ENCODE data around the gene CHAT. TPM values are rescaled to one million over a fixed set of nuclear protein-coding genes. Genes with fewer than 3 reads are reported as not detected.

Gene CHAT
- polyA plus RNA-seq, 1 donor (not counting 4 experiments of a cell fraction or from before 2014, with no cell fraction given), result not detected

DNA sequence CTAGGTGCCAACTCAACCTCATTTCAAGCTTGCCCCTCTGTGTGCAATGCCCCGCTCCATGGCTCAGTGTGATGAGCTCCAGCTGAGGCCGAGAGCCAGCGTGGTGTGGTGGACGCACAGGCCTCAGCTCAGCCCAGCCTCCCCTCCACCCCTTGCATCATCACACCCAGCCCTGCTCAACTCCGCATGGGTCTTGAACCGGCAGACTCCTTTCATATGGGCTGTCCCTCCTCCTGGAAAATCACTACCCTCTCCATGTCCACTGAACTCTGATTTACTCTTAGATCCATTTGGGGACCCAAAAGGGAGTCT is 20.3 kb upstream of the CHAT start:
- no peaks in the 10 kb centered on the region for H3K9me1 ChIP-seq (ENCODE audit: control insufficient read depth, extremely low read depth, insufficient read depth, low read length)
- no peaks in the 10 kb centered on the region for H3K27me3 ChIP-seq (ENCODE audit: control insufficient read depth, extremely low read depth, insufficient read depth, low read length)
- TF ChIP-seq, protein P1, sequence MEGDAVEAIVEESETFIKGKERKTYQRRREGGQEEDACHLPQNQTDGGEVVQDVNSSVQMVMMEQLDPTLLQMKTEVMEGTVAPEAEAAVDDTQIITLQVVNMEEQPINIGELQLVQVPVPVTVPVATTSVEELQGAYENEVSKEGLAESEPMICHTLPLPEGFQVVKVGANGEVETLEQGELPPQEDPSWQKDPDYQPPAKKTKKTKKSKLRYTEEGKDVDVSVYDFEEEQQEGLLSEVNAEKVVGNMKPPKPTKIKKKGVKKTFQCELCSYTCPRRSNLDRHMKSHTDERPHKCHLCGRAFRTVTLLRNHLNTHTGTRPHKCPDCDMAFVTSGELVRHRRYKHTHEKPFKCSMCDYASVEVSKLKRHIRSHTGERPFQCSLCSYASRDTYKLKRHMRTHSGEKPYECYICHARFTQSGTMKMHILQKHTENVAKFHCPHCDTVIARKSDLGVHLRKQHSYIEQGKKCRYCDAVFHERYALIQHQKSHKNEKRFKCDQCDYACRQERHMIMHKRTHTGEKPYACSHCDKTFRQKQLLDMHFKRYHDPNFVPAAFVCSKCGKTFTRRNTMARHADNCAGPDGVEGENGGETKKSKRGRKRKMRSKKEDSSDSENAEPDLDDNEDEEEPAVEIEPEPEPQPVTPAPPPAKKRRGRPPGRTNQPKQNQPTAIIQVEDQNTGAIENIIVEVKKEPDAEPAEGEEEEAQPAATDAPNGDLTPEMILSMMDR (optimal IDR thresholded peaks at IDR 0.05 in 1 of 3, IDR thresholded peaks at IDR 0.05 in 1 of 3, conservative IDR thresholded peaks at IDR 0.05 in 1 of 3; ENCODE audit: extremely low read depth in 1 of 3, insufficient read depth in 2 of 3, low read length in 3 of 3), result peak in 1 of 3 experiments; percentile 2
- TF ChIP-seq EZH2 (IDR thresholded peaks at IDR 0.05; ENCODE audit: low read length), result no peak
- H4K20me1 ChIP-seq (ENCODE audit: control insufficient read depth, extremely low read depth, insufficient read depth, low read length), result no peaks in the 10 kb centered on the region
- FAIRE-seq (no peak), DNase-seq (ENCODE audit: low read depth, low spot score) (no peak)
- H3K79me2 ChIP-seq (ENCODE audit: control insufficient read depth, insufficient read depth, low read length), result no peaks in the 10 kb centered on the region
- peaks cover 3% of the 10 kb centered on the region for H3K9me3 ChIP-seq (ENCODE audit: control insufficient read depth, low read depth, low read length)
- no peak overlapping the region for H2AFZ ChIP-seq (ENCODE audit: control insufficient read depth, low read length)
- H3K4me2 ChIP-seq (ENCODE audit: control insufficient read depth, extremely low read depth, insufficient read depth, low read depth, low read length), result no peak overlapping the region
- H3K27ac ChIP-seq (ENCODE audit: control insufficient read depth, insufficient read depth, low read length), result no peak overlapping the region
- peaks cover 7% of the 10 kb centered on the region for H3K4me1 ChIP-seq (ENCODE audit: control insufficient read depth, extremely low read depth, insufficient read depth, low read length)
- no peak overlapping the region for H3K4me3 ChIP-seq (ENCODE audit: control insufficient read depth in 2 of 3, extremely low read depth in 1 of 3, insufficient read depth in 2 of 3, low read depth in 1 of 3, low read length in 3 of 3)
- H3K36me3 ChIP-seq (ENCODE audit: control insufficient read depth in 2 of 2, extremely low read depth in 1 of 2, insufficient read depth in 2 of 2, low read length in 2 of 2), result no peaks in the 10 kb centered on the region
- no peak overlapping the region for H3K9ac ChIP-seq (ENCODE audit: control insufficient read depth, extremely low read depth, insufficient read depth, low read length)
- dilution Hi-C loops (cut with MboI; ENCODE audit: extremely low pct_ligation_motif_present, low sequenced_read_pairs), result no loop called here

DNA sequence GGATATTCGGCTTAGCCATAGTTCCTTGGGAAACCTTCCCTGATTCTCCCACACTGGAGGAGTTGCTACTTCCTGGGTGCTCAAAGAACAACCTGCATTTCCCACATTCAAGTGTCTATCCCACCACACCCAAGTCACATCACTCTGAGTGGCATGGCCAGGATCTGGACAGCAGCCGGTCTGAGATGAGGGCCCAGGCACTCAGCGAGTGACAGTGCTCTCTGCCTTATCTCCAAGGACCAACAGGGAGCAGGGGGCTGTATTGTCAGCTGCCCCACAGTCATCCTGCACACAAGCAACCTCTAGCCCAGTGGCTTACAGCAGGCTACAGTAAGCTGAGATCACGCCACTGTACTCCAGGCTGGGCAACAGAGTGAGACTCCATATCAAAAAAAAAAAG is 19.8 kb upstream of the CHAT start:
- dilution Hi-C loops (cut with MboI; ENCODE audit: extremely low pct_ligation_motif_present, low sequenced_read_pairs), result no loop called here
- Histone ChIP-seq H3K9me3 (ENCODE audit: control insufficient read depth, low read depth, low read length) (peaks cover 3% of the 10 kb centered on the region), H3K4me3 (ENCODE audit: control insufficient read depth in 2 of 3, extremely low read depth in 1 of 3, insufficient read depth in 2 of 3, low read depth in 1 of 3, low read length in 3 of 3) (no peak overlapping the region), H3K27ac (ENCODE audit: control insufficient read depth, insufficient read depth, low read length) (no peak overlapping the region), H2AFZ (ENCODE audit: control insufficient read depth, low read length) (no peak overlapping the region), H3K36me3 (ENCODE audit: control insufficient read depth in 2 of 2, extremely low read depth in 1 of 2, insufficient read depth in 2 of 2, low read length in 2 of 2) (no peaks in the 10 kb centered on the region), H3K9me1 (ENCODE audit: control insufficient read depth, extremely low read depth, insufficient read depth, low read length) (no peaks in the 10 kb centered on the region), H3K4me1 (ENCODE audit: control insufficient read depth, extremely low read depth, insufficient read depth, low read length) (peaks cover 7% of the 10 kb centered on the region), H4K20me1 (ENCODE audit: control insufficient read depth, extremely low read depth, insufficient read depth, low read length) (no peaks in the 10 kb centered on the region), H3K27me3 (ENCODE audit: control insufficient read depth, extremely low read depth, insufficient read depth, low read length) (no peaks in the 10 kb centered on the region), H3K9ac (ENCODE audit: control insufficient read depth, extremely low read depth, insufficient read depth, low read length) (no peak overlapping the region), H3K4me2 (ENCODE audit: control insufficient read depth, extremely low read depth, insufficient read depth, low read depth, low read length) (no peak overlapping the region), H3K79me2 (ENCODE audit: control insufficient read depth, insufficient read depth, low read length) (no peaks in the 10 kb centered on the region)
- DNase-seq (ENCODE audit: low read depth, low spot score), result no peak
- TF ChIP-seq, protein P1 (optimal IDR thresholded peaks at IDR 0.05 in 1 of 3, IDR thresholded peaks at IDR 0.05 in 1 of 3, conservative IDR thresholded peaks at IDR 0.05 in 1 of 3; ENCODE audit: extremely low read depth in 1 of 3, insufficient read depth in 2 of 3, low read length in 3 of 3), result no peak
- no peak for TF ChIP-seq EZH2 (IDR thresholded peaks at IDR 0.05; ENCODE audit: low read length)
- FAIRE-seq, result no peak
